Measurements from ENCODE around the gene CEP85.
A peak's percentile ranks its signal among the peaks of the same experiment; 100 is the strongest.

The CEP85 gene

DNA sequence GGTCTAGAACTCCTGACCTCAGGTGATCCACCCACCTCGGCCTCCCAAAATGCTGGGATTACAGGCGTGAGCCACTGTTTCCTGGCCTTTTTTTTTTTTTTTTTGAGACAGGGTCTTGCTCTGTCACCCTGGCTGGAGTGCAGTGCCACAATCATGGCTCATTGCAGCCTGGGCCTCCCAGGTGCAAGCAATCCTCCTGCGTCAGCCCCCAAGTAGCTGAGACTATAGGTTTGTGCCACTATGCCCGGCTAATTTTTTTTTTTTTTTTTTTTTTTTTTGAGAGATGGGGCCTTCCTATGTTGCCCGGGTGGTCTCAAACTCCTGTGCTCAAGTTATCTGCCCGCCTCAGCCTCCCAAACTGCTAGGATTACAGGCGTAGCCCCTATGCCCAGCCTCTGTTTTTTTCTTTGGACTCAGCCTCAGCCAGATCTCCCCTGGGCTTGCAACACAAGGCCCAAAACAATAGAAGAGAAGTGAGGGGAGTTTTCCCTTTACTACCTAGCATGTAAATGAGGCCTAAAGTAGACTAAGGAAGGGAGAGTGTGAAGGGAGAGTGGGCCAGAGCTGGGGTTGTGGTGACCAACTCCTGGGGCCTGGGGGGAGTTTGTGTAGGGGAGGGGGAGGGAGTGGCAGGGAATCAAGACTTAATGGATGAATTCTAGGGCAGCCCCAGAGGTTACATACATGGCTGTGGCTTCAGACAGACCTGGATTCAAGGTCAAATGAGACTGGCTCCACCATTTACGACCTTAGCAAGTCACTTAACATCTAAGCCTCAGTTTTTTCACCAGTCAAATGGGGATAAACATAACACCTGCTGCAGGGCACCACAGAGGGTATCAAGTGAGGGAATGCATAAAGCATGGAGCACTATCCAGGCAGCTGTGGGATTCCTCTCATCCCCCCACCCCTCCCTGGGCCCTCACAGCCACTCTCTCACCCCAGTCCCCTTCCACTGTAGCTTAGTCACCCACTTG is 82.2 kb downstream of the CEP85 start:
- CTCF ChIA-PET: interaction anchor here (0.6 kb wide), 1 partner anchor 117 kb away, joined by 6 read pairs; no protein-coding TSS in a partner anchor
- H3K27ac ChIP-seq: no peak overlapping the region
- DNase-seq (ENCODE audit: low spot score): no peak
- TF ChIP-seq, protein P1, sequence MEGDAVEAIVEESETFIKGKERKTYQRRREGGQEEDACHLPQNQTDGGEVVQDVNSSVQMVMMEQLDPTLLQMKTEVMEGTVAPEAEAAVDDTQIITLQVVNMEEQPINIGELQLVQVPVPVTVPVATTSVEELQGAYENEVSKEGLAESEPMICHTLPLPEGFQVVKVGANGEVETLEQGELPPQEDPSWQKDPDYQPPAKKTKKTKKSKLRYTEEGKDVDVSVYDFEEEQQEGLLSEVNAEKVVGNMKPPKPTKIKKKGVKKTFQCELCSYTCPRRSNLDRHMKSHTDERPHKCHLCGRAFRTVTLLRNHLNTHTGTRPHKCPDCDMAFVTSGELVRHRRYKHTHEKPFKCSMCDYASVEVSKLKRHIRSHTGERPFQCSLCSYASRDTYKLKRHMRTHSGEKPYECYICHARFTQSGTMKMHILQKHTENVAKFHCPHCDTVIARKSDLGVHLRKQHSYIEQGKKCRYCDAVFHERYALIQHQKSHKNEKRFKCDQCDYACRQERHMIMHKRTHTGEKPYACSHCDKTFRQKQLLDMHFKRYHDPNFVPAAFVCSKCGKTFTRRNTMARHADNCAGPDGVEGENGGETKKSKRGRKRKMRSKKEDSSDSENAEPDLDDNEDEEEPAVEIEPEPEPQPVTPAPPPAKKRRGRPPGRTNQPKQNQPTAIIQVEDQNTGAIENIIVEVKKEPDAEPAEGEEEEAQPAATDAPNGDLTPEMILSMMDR (conservative IDR thresholded peaks at IDR 0.05; ENCODE audit: low read depth): no peak
- POLR2A ChIA-PET (ENCODE audit: low non-redundant PET): no interaction called here

DNA sequence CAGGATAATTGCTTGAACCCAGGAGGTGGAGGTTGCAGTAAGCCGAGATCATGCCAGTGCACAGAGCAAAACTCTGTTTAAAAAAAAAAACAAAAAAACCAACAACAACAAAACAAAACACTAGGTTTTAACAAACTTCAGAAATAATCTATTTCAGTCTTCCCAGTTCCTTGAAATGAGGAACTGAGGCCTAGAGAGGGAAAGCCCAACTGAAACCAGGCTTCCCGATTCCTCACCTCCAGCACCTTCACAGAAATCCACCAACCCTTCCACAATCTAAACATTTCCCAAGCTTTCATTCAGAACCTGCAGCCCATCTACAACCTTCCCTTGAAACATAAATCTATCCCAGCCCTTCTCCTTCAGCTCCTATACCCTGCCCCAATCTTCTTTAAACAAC is 83.1 kb downstream of the CEP85 start:
- no peak for DNase-seq (ENCODE audit: low spot score)
- CTCF ChIA-PET: interaction anchor here (0.6 kb wide), 1 partner anchor 211 kb away, joined by 3 read pairs; no protein-coding TSS in a partner anchor
- no peak overlapping the region for H3K27ac ChIP-seq
- POLR2A ChIA-PET (ENCODE audit: low non-redundant PET): no interaction called here
- TF ChIP-seq, protein P1 (conservative IDR thresholded peaks at IDR 0.05; ENCODE audit: low read depth): no peak

DNA sequence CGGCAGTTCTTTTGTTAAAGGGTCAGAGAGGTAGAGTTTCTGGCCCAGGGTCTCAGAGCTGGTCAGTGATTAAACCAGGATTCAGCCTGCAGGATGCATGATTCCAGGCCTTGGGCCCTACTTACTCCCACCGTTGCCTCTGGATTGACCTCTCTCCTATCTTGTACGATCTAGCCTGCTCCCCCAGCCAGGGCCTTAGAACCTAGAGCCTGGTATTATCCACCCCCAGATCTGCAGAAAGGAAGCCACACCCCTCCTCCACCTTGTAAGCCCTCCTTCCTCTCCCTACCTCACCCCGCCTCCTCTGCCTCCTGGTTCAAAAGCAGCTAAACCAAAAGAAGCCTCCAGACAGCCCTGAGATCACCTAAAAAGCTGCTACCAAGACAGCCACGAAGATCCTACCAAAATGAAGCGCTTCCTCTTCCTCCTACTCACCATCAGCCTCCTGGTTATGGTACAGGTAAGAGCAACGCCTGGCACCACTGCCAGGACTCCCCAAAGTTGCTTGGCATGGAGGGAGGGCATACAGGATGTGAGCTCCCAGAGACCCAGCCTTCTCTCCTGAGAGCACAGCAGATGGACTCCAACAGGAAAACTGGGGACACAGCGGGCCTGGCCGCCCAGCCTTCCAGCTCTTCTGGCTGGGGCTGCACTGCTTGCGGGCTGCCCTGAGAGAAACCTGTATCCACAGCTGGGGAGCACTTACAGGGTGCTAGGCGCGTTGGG is 83.8 kb downstream of the CEP85 start, which contains the start of gene CD52:
Gene CD52 (plus strand): TSS at position 347 of the 726 bp plus-strand sequence. CDS start 60 bp downstream, at position 407.
- peak within 1 kb of the TSS; percentile 22 for H3K27ac ChIP-seq
- ChIA-PET CTCF (interaction anchor here (0.6 to 1.5 kb wide), 3 partner anchors 46 to 212 kb away, joined by 3 to 7 read pairs (median 6); no protein-coding TSS in a partner anchor), POLR2A (ENCODE audit: low non-redundant PET) (interaction anchor here (0.5 kb wide), 1 partner anchor 8 kb away, joined by 3 read pairs; no protein-coding TSS in a partner anchor)
- TF ChIP-seq, protein P1 (conservative IDR thresholded peaks at IDR 0.05; ENCODE audit: low read depth): no peak
- DNase-seq (ENCODE audit: low spot score): no peak

DNA sequence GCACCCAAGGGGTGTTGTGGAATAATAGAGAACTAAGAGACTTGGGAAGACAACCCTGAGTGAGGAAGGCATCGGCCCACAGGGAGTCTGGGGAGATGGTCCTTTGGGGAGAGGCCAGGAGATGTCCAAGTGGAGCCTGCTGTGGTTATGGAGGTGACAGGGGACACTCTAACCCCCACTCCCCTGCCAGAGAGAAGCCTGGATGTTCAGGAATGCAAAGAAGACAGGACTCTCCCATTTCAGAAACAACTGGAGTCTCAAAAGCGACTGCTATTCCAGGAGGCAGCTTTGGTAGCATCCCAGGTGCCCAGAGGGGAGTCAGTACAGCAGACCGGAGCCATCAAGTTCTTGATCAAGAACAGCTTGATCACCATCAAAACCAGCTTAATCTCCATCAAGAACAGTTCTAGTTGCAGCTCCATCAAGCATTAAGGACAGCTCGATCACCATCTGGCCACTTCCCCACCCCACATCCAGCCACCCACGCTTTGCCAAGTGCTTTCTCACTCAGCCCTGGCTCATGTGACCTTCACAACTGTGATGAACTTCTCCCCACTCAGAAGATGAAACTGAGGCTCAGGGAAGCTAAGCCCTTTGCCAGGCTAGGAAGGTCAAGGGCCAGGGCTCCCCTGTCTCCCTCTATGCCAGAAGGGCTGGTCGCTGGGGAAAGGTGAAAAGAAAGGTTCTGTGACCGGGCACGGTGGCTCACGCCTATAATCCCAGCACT is 84.5 kb downstream of the CEP85 start:
- TF ChIP-seq, protein P1 (conservative IDR thresholded peaks at IDR 0.05; ENCODE audit: low read depth): no peak
- ChIA-PET POLR2A (ENCODE audit: low non-redundant PET) (interaction anchor here (0.5 kb wide), 1 partner anchor 9 kb away, joined by 3 read pairs; no protein-coding TSS in a partner anchor), CTCF (interaction anchor here (0.6 to 1.5 kb wide), 3 partner anchors 46 to 115 kb away, joined by 3 to 7 read pairs (median 6); no protein-coding TSS in a partner anchor)
- peak overlapping the region; percentile 22 for H3K27ac ChIP-seq
- DNase-seq (ENCODE audit: low spot score): no peak

DNA sequence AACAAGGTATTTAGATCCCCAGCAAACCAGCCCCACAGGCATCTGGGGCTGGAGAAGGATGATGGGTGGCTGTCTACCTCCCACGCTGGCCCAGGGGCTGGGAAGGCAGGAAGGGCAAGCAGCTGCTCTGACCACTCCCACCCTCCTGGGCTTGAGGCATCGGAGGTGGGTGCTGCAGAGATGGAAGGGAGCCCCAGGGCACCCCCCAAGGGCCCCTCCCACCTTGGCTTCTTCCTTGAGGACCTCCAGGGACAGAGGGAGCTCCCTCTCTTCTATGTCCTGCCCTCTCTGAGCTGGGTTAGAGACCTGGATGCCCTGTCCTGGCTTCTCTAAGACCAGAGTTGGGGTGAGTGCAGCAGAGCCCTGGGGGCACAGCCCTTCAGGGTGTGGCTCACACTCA is 86.9 kb downstream of the CEP85 start:
- POLR2A ChIA-PET (ENCODE audit: low non-redundant PET): no interaction called here
- H3K27ac ChIP-seq: peak overlapping the region; percentile 26
- CTCF ChIA-PET: interaction anchor here (0.6 to 1.7 kb wide), 13 partner anchors 13 to 209 kb away, joined by 3 to 9 read pairs (median 4); partner anchors contain the start of genes CEP85, PDIK1L and ZNF593
- no peak for DNase-seq (ENCODE audit: low spot score)
- TF ChIP-seq, protein P1 (conservative IDR thresholded peaks at IDR 0.05; ENCODE audit: low read depth): no peak

Measured in RWPE1 (cell line).